ENCODE measurements around the gene CD3E. TPM values are rescaled to one million over a fixed set of nuclear protein-coding genes. Genes with fewer than 3 reads are reported as not detected.
A peak's percentile ranks its signal among the peaks of the same experiment; 100 is the strongest.

Gene CD3E
- total and polyA plus RNA-seq, 9 of the 15 experiments (the other 6 are each of a cell fraction or from before 2014, with no cell fraction given) = 0.07 to 0.62 (median 0.19) TPM; not detected in 5

DNA sequence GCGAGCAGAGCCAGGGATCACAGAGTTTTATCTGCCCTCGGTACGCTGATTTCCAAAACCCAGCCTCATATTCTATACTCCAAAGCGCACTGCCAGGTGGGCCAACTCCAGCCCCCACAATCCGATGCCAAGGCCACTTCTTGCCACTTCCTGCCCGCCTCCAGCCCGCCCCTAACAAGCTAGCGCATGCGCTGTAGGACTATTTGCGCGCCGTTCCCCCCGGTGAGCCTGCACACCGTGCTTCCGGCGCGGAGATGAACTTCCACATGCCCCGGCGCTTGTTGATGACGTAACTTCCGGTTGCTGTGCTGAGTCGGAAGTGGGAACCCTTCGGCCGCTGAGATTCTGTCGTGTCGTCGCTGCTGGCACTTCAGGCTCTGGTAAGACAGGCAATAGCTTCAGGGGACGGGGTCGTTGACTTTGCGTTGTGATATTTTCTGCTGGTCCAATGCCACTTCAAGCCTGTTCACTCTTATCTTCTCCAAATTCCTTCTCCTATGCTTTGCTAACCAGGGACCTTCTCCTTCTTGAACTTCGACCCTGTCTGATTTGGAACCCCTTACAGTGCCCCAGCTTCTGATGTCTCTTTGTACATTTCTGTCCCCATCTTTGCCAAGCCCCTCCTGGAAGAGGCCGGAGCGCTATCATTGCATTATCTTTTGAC lies 54.9 kb downstream of the CD3E start, which contains the start of gene UBE4A (continued):
- TF ChIP-seq ZNF232 (CRISPR knock-in tag; IDR thresholded peaks at IDR 0.05) = no peak
- TF ChIP-seq, protein P1, sequence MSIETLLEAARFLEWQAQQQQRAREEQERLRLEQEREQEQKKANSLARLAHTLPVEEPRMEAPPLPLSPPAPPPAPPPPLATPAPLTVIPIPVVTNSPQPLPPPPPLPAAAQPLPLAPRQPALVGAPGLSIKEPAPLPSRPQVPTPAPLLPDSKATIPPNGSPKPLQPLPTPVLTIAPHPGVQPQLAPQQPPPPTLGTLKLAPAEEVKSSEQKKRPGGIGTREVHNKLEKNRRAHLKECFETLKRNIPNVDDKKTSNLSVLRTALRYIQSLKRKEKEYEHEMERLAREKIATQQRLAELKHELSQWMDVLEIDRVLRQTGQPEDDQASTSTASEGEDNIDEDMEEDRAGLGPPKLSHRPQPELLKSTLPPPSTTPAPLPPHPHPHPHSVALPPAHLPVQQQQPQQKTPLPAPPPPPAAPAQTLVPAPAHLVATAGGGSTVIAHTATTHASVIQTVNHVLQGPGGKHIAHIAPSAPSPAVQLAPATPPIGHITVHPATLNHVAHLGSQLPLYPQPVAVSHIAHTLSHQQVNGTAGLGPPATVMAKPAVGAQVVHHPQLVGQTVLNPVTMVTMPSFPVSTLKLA (conservative IDR thresholded peaks at IDR 0.05) = peak; percentile 84 to 94; a peak in 3 of 4 replicates
- TF ChIP-seq ZNF507 (tag; conservative IDR thresholded peaks at IDR 0.05) = no peak
- no peak for TF ChIP-seq RBM25 (IDR thresholded peaks at IDR 0.05; ENCODE audit: low read depth, low read length, severe bottlenecking)
- no peak for TF ChIP-seq TCF7 (IDR thresholded peaks at IDR 0.05; ENCODE audit: borderline replicate concordance)
- no peak for TF ChIP-seq ZFPM2 (CRISPR knock-in tag; IDR thresholded peaks at IDR 0.05)
- peak; percentile 92 for TF ChIP-seq RBFOX2 (IDR thresholded peaks at IDR 0.05; ENCODE audit: low read depth, low read length)
- TF ChIP-seq ZNF165 (CRISPR knock-in tag; IDR thresholded peaks at IDR 0.05; ENCODE audit: borderline replicate concordance) = no peak
- no peak; the same call in 1 of the 2 replicates for TF ChIP-seq MTA2 (IDR thresholded peaks at IDR 0.05; ENCODE audit: low read depth)
- TF ChIP-seq, protein P2, sequence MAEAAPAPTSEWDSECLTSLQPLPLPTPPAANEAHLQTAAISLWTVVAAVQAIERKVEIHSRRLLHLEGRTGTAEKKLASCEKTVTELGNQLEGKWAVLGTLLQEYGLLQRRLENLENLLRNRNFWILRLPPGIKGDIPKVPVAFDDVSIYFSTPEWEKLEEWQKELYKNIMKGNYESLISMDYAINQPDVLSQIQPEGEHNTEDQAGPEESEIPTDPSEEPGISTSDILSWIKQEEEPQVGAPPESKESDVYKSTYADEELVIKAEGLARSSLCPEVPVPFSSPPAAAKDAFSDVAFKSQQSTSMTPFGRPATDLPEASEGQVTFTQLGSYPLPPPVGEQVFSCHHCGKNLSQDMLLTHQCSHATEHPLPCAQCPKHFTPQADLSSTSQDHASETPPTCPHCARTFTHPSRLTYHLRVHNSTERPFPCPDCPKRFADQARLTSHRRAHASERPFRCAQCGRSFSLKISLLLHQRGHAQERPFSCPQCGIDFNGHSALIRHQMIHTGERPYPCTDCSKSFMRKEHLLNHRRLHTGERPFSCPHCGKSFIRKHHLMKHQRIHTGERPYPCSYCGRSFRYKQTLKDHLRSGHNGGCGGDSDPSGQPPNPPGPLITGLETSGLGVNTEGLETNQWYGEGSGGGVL (CRISPR knock-in tag; IDR thresholded peaks at IDR 0.05) = no peak
- TF ChIP-seq CCAR2 (IDR thresholded peaks at IDR 0.05; ENCODE audit: low read depth, low read length) = no peak
- TF ChIP-seq MED1 (CRISPR knock-in tag; IDR thresholded peaks at IDR 0.05; ENCODE audit: borderline replicate concordance) = no peak
- TF ChIP-seq, protein P3, sequence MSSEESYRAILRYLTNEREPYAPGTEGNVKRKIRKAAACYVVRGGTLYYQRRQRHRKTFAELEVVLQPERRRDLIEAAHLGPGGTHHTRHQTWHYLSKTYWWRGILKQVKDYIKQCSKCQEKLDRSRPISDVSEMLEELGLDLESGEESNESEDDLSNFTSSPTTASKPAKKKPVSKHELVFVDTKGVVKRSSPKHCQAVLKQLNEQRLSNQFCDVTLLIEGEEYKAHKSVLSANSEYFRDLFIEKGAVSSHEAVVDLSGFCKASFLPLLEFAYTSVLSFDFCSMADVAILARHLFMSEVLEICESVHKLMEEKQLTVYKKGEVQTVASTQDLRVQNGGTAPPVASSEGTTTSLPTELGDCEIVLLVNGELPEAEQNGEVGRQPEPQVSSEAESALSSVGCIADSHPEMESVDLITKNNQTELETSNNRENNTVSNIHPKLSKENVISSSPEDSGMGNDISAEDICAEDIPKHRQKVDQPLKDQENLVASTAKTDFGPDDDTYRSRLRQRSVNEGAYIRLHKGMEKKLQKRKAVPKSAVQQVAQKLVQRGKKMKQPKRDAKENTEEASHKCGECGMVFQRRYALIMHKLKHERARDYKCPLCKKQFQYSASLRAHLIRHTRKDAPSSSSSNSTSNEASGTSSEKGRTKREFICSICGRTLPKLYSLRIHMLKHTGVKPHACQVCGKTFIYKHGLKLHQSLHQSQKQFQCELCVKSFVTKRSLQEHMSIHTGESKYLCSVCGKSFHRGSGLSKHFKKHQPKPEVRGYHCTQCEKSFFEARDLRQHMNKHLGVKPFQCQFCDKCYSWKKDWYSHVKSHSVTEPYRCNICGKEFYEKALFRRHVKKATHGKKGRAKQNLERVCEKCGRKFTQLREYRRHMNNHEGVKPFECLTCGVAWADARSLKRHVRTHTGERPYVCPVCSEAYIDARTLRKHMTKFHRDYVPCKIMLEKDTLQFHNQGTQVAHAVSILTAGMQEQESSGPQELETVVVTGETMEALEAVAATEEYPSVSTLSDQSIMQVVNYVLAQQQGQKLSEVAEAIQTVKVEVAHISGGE (CRISPR knock-in tag; IDR thresholded peaks at IDR 0.05) = peak in 2 of 3 experiments; percentile 64 to 84; a peak in 3 of 6 replicates
- TF ChIP-seq, protein P4, sequence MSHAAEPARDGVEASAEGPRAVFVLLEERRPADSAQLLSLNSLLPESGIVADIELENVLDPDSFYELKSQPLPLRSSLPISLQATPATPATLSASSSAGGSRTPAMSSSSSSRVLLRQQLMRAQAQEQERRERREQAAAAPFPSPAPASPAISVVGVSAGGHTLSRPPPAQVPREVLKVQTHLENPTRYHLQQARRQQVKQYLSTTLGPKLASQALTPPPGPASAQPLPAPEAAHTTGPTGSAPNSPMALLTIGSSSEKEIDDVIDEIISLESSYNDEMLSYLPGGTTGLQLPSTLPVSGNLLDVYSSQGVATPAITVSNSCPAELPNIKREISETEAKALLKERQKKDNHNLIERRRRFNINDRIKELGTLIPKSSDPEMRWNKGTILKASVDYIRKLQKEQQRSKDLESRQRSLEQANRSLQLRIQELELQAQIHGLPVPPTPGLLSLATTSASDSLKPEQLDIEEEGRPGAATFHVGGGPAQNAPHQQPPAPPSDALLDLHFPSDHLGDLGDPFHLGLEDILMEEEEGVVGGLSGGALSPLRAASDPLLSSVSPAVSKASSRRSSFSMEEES (CRISPR knock-in tag; IDR thresholded peaks at IDR 0.05) = no peak
- TF ChIP-seq ZNF785 (CRISPR knock-in tag; IDR thresholded peaks at IDR 0.05) = no peak
- TF ChIP-seq, protein P5, sequence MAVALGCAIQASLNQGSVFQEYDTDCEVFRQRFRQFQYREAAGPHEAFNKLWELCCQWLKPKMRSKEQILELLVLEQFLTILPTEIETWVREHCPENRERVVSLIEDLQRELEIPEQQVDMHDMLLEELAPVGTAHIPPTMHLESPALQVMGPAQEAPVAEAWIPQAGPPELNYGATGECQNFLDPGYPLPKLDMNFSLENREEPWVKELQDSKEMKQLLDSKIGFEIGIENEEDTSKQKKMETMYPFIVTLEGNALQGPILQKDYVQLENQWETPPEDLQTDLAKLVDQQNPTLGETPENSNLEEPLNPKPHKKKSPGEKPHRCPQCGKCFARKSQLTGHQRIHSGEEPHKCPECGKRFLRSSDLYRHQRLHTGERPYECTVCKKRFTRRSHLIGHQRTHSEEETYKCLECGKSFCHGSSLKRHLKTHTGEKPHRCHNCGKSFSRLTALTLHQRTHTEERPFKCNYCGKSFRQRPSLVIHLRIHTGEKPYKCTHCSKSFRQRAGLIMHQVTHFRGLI (CRISPR knock-in tag; IDR thresholded peaks at IDR 0.05) = no peak

Data from K562 (cell line).